HG03097 (cell line): ENCODE data around the gene EIF4H.
"Not testable (repeated sequence)": the region's sequence is repeated elsewhere in the genome, so short reads cannot be mapped to it uniquely, and the experiment has no call there.

ENCODE experiments used
- ATAC-seq: cut with Tn5 transposase; IDR thresholded peaks from one replicate; pipeline ENCODE4 v1.9.1; 2021; ENCODE audit not compliant: unreplicated experiment, low FRiP score

EIF4H gene

GRCh38 chr7:74195968-74196654 lies 22.0 kb downstream of the EIF4H start:
- ATAC-seq: not testable (repeated sequence)

- ATAC-seq: no peak
Observed at GRCh38 chr7:74197449-74198124, 23.4 kb downstream of the EIF4H start.

- no peak for ATAC-seq
Observed at GRCh38 chr7:74199551-74200355, 25.6 kb downstream of the EIF4H start.

- no peak for ATAC-seq
Observed at GRCh38 chr7:74202841-74203556, 28.8 kb downstream of the EIF4H start.

- no peak for ATAC-seq
Observed at GRCh38 chr7:74203956-74204618, 29.9 kb downstream of the EIF4H start.

- ATAC-seq: not testable (repeated sequence)
Observed at GRCh38 chr7:74206052-74206451, 31.9 kb downstream of the EIF4H start.

GRCh38 chr7:74206589-74207120 lies 32.5 kb downstream of the EIF4H start:
- no peak for ATAC-seq

- ATAC-seq: no peak
Observed at GRCh38 chr7:74207586-74207985, 33.4 kb downstream of the EIF4H start.

- ATAC-seq: not testable (repeated sequence)
Observed at GRCh38 chr7:74208241-74208640, 34.1 kb downstream of the EIF4H start.

- ATAC-seq: no peak
Observed at GRCh38 chr7:74212661-74213060, 38.5 kb downstream of the EIF4H start.

GRCh38 chr7:74214816-74215630 lies 40.9 kb downstream of the EIF4H start:
- ATAC-seq: no peak

GRCh38 chr7:74215921-74216320 lies 41.8 kb downstream of the EIF4H start:
- ATAC-seq: no peak

- ATAC-seq: no peak
Observed at GRCh38 chr7:74216361-74216761, 42.2 kb downstream of the EIF4H start.

GRCh38 chr7:74217455-74218342 lies 43.5 kb downstream of the EIF4H start:
- ATAC-seq: peak; percentile 67

- ATAC-seq: no peak
Observed at GRCh38 chr7:74218343-74218698, 44.2 kb downstream of the EIF4H start.

GRCh38 chr7:74219416-74219815 lies 45.3 kb downstream of the EIF4H start:
- ATAC-seq: no peak

- ATAC-seq: no peak
Observed at GRCh38 chr7:74220229-74220628, 46.1 kb downstream of the EIF4H start.

GRCh38 chr7:74221713-74222112 lies 47.6 kb downstream of the EIF4H start:
- ATAC-seq: no peak
